HG03108 (cell line): ENCODE measurements around the gene POLE4.

Experiments
- ATAC-seq: cut with Tn5 transposase; IDR thresholded peaks from one replicate; pipeline ENCODE4 v1.9.1; 2021; ENCODE audit warnings: moderate library complexity; ENCODE audit not compliant: unreplicated experiment

The POLE4 gene

GRCh38 chr2:74939919-74940812 lies 18.3 kb upstream of the POLE4 start:
- no peak for ATAC-seq

GRCh38 chr2:74941284-74941683 lies 17.2 kb upstream of the POLE4 start:
- no peak for ATAC-seq

- ATAC-seq: no peak
These were observed 16.2 kb upstream of the POLE4 start for GRCh38 chr2:74942263-74942662.

- peak; percentile 99 for ATAC-seq
These were observed 13.3 kb upstream of the POLE4 start for GRCh38 chr2:74944987-74945787.

GRCh38 chr2:74945788-74946331 lies 12.6 kb upstream of the POLE4 start:
- no peak for ATAC-seq

- ATAC-seq: no peak
These were observed 10.7 kb upstream of the POLE4 start for GRCh38 chr2:74947703-74948102.

- no peak for ATAC-seq
These were observed 9.7 kb upstream of the POLE4 start for GRCh38 chr2:74948779-74949178.

- ATAC-seq: no peak
These were observed 7.2 kb upstream of the POLE4 start for GRCh38 chr2:74951211-74951754.

GRCh38 chr2:74952575-74952974 lies 5.9 kb upstream of the POLE4 start:
- no peak for ATAC-seq

- no peak for ATAC-seq
These were observed 4.5 kb upstream of the POLE4 start for GRCh38 chr2:74953796-74954499.

- no peak for ATAC-seq
These were observed 4.0 kb upstream of the POLE4 start for GRCh38 chr2:74954500-74954874.

- no peak for ATAC-seq
These were observed 563 bp upstream of the POLE4 start for GRCh38 chr2:74957886-74958273.

GRCh38 chr2:74959106-74959751 lies 786 bp downstream of the POLE4 start:
- no peak for ATAC-seq

- no peak for ATAC-seq
These were observed 8.4 kb downstream of the POLE4 start for GRCh38 chr2:74966887-74967286.

- ATAC-seq: no peak
These were observed 16.6 kb downstream of the POLE4 start for GRCh38 chr2:74975016-74975415.

- ATAC-seq: no peak
These were observed 21.4 kb downstream of the POLE4 start for GRCh38 chr2:74979844-74980243.

GRCh38 chr2:74982577-74982976 lies 24.1 kb downstream of the POLE4 start:
- ATAC-seq: no peak

- ATAC-seq: no peak
These were observed 25.4 kb downstream of the POLE4 start for GRCh38 chr2:74983631-74984392.

- no peak for ATAC-seq
These were observed 26.6 kb downstream of the POLE4 start for GRCh38 chr2:74984947-74985637.
